H1 (cell line): Measurements from ENCODE around the gene YIPF1. TPM values are rescaled to one million over a fixed set of nuclear protein-coding genes. Genes with fewer than 3 reads are reported as not detected.

Source experiments
- CTCF ChIA-PET: fragments of 300-600 bp; sonication (Branson Sonifier 250); formaldehyde crosslinking; loops from one replicate; lab custom pipeline; 2021; ENCODE audit not compliant: partially characterized antibody; lab: Charles Lee
- POLR2A ChIA-PET: fragments of 300-600 bp; sonication (Branson Sonifier 250); formaldehyde crosslinking; loops from one replicate; lab custom pipeline; 2021; ENCODE audit warnings: inconsistent platforms; ENCODE audit not compliant: partially characterized antibody; lab: Charles Lee
- DNase-seq, 2 experiments: peaks; one replicate each; pipeline versions ENCODE4 v3.0.0 to v3.0.0-alpha.2; 2010 to 2022; ENCODE audit warnings: low spot score in 2 of 2, low read depth in 1 of 2, mixed read lengths in 1 of 2
- FAIRE-seq: peaks from 2 replicates; lab custom pipeline; 2011; peaks lifted over from hg19 to GRCh38; lab: Jason Lieb, UNC
- H2AFZ ChIP-seq: 2 replicates; pipeline ENCODE4 v1.8.1; 2012; ENCODE audit warnings: low read length, inconsistent platforms
- H2AK5ac ChIP-seq: 2 replicates; pipeline ENCODE4 v1.6.1; 2013; ENCODE audit warnings: low read depth, low read length
- H2BK120ac ChIP-seq: replicated peaks from 2 replicates; pipeline ENCODE3; 2013; ENCODE audit warnings: low read depth, low read length, inconsistent platforms
- H2BK12ac ChIP-seq: 2 replicates; pipeline ENCODE4 v1.6.1; 2013; ENCODE audit warnings: low read depth, low read length
- H2BK15ac ChIP-seq: 2 replicates; pipeline ENCODE4 v1.6.1; 2013; ENCODE audit warnings: low read length
- H2BK20ac ChIP-seq: 2 replicates; pipeline ENCODE4 v1.6.1; 2013; ENCODE audit warnings: low read length
- H2BK5ac ChIP-seq: 2 replicates; pipeline ENCODE4 v1.6.1; 2013; ENCODE audit warnings: low read depth, low read length
- H3K14ac ChIP-seq: 2 replicates; pipeline ENCODE4 v1.6.1; 2013; ENCODE audit warnings: inconsistent platforms; ENCODE audit not compliant: insufficient read length
- H3K18ac ChIP-seq: 2 replicates; pipeline ENCODE4 v1.6.1; 2013; ENCODE audit warnings: low read length; ENCODE audit errors: extremely low read depth
- H3K23ac ChIP-seq: 2 replicates; pipeline ENCODE4 v1.6.1; 2013; ENCODE audit warnings: inconsistent platforms; ENCODE audit not compliant: insufficient read length
- H3K23me2 ChIP-seq: 2 replicates; pipeline ENCODE4 v1.6.1; 2013; ENCODE audit warnings: low read depth, low read length
- H3K27ac ChIP-seq: 2 replicates; pipeline ENCODE4 v1.6.1; 2011; ENCODE audit warnings: low read depth, low read length, inconsistent platforms
- H3K27me3 ChIP-seq, 4 experiments: replicated peaks in 1 of 4; 1 replicate in 1 of 4; 2 replicates in 3 of 4; pipeline versions ENCODE4 v1.6.1 to v1.8.1; 2011 to 2013; ENCODE audit warnings: low read length in 3 of 4, mild to moderate bottlenecking in 3 of 4, inconsistent platforms in 2 of 4, mixed read lengths in 2 of 4, moderate library complexity in 1 of 4; ENCODE audit not compliant: control insufficient read depth in 3 of 4, insufficient read depth in 3 of 4; ENCODE audit errors: extremely low read depth in 1 of 4
- H3K36me3 ChIP-seq, 4 experiments: 2 replicates each; pipeline versions ENCODE4 v1.6.1 to v1.8.1; 2011 to 2013; ENCODE audit warnings: mild to moderate bottlenecking in 4 of 4, low read length in 3 of 4, moderate library complexity in 2 of 4, control low read depth in 1 of 4, inconsistent platforms in 1 of 4; ENCODE audit not compliant: insufficient read depth in 4 of 4, control insufficient read depth in 2 of 4
- H3K4ac ChIP-seq: replicated peaks from 2 replicates; pipeline ENCODE3; 2013; ENCODE audit warnings: low read length, low read depth, mixed read lengths, inconsistent platforms; ENCODE audit not compliant: insufficient read length
- H3K4me1 ChIP-seq, 4 experiments: replicated peaks in 1 of 4; 1 replicate in 1 of 4; 2 replicates in 3 of 4; pipeline versions ENCODE4 v1.6.1 to v1.8.1; 2011 to 2013; ENCODE audit warnings: low read length in 3 of 4, inconsistent platforms in 2 of 4, mixed read lengths in 1 of 4; ENCODE audit not compliant: insufficient read depth in 4 of 4, control insufficient read depth in 3 of 4
- H3K4me2 ChIP-seq, 2 experiments: 2 replicates each; pipeline versions ENCODE4 v1.6.1 to v1.8.1; 2011 to 2013; ENCODE audit warnings: low read depth in 2 of 2, low read length in 2 of 2, control low read depth in 1 of 2, inconsistent platforms in 1 of 2, mild to moderate bottlenecking in 1 of 2; ENCODE audit not compliant: insufficient read depth in 1 of 2
- H3K4me3 ChIP-seq, 4 experiments: fragments of 200-600, 300-600 bp in 1 of 4; sonication (generic), shearing (Covaris generic), sonication (Bioruptor Twin) in 1 of 4; 2 replicates each; pipeline versions ENCODE4 v1.5.1 to v1.8.1; 2011 to 2016; ENCODE audit warnings: low read length in 4 of 4, low read depth in 3 of 4, control low read depth in 2 of 4, inconsistent platforms in 2 of 4, mild to moderate bottlenecking in 2 of 4, mixed read lengths in 1 of 4, moderate library complexity in 1 of 4; ENCODE audit not compliant: insufficient read depth in 2 of 4; ENCODE audit errors: extremely low read depth in 1 of 4
- H3K56ac ChIP-seq: replicated peaks from 2 replicates; pipeline ENCODE3; 2013; ENCODE audit warnings: low read depth, mild to moderate bottlenecking, mixed read lengths, low read length, inconsistent platforms; ENCODE audit not compliant: insufficient read length
- H3K79me1 ChIP-seq: 2 replicates; pipeline ENCODE4 v1.6.1; 2013; ENCODE audit warnings: low read depth, low read length, control low read depth
- H3K79me2 ChIP-seq, 2 experiments: 2 replicates each; pipeline versions ENCODE4 v1.6.1 to v1.8.1; 2012 to 2013; ENCODE audit warnings: low read length in 2 of 2, mild to moderate bottlenecking in 2 of 2, inconsistent platforms in 1 of 2; ENCODE audit not compliant: insufficient read depth in 2 of 2, control insufficient read depth in 1 of 2
- H3K9ac ChIP-seq, 4 experiments: replicated peaks in 1 of 4; 1 replicate in 1 of 4; 2 replicates in 3 of 4; pipeline versions ENCODE4 v1.6.1 to v1.8.1; 2011 to 2013; ENCODE audit warnings: low read depth in 3 of 4, low read length in 3 of 4, control low read depth in 2 of 4, mild to moderate bottlenecking in 2 of 4, moderate library complexity in 2 of 4, inconsistent platforms in 1 of 4; ENCODE audit errors: extremely low read depth in 1 of 4
- H3K9me3 ChIP-seq, 2 experiments: 2 replicates each; pipeline versions ENCODE4 v1.6.1 to v1.8.1; 2012 to 2013; ENCODE audit warnings: mild to moderate bottlenecking in 2 of 2, moderate library complexity in 2 of 2, control low read depth in 1 of 2, inconsistent platforms in 1 of 2, low read depth in 1 of 2, low read length in 1 of 2, mixed read lengths in 1 of 2; ENCODE audit not compliant: insufficient read depth in 2 of 2
- H4K20me1 ChIP-seq, 2 experiments: replicated peaks in 1 of 2; 2 replicates each; pipeline versions ENCODE3 to v1.8.1; 2011 to 2013; ENCODE audit warnings: inconsistent platforms in 2 of 2, low read length in 2 of 2, mild to moderate bottlenecking in 1 of 2; ENCODE audit not compliant: insufficient read depth in 2 of 2, control insufficient read depth in 1 of 2
- H4K5ac ChIP-seq: 2 replicates; pipeline ENCODE4 v1.6.1; 2013; ENCODE audit warnings: low read length, low read depth, mixed read lengths, inconsistent platforms; ENCODE audit not compliant: insufficient read length
- H4K8ac ChIP-seq: 2 replicates; pipeline ENCODE4 v1.8.0; 2013; ENCODE audit warnings: mild to moderate bottlenecking, moderate library complexity, low read length, inconsistent platforms; ENCODE audit not compliant: insufficient read depth; ENCODE audit errors: extremely low read depth
- H4K91ac ChIP-seq: replicated peaks from 2 replicates; pipeline ENCODE3; 2013; ENCODE audit warnings: low read length, mixed read lengths, inconsistent platforms; ENCODE audit not compliant: insufficient read length
- GABPA ChIP-seq: IDR thresholded peaks from 2 replicates; pipeline ENCODE4 v1.6.1; 2011; ENCODE audit warnings: mild to moderate bottlenecking, low read length, moderate library complexity, borderline replicate concordance; ENCODE audit not compliant: insufficient read depth
- GTF2F1 ChIP-seq: IDR thresholded peaks from 2 replicates; pipeline ENCODE4 v1.6.1; 2012; ENCODE audit warnings: low read depth, low read length, improper control_type of control experiment, borderline replicate concordance
- KDM1A ChIP-seq: fragments of 200-600, 300-600 bp; sonication (generic); IDR thresholded peaks from 2 replicates; pipeline ENCODE4 v1.7.1; 2016; ENCODE audit warnings: mild to moderate bottlenecking, low read length, borderline replicate concordance
- POLR2A ChIP-seq, 2 experiments: IDR thresholded peaks; 1 replicate in 1 of 2; 2 replicates in 1 of 2; pipeline ENCODE4 v1.6.1; 2011; ENCODE audit warnings: low read depth in 2 of 2, low read length in 2 of 2, mild to moderate bottlenecking in 2 of 2; ENCODE audit errors: control extremely low read depth in 1 of 2
- RAD21 ChIP-seq, 2 experiments: IDR thresholded peaks in 1 of 2; conservative IDR thresholded peaks in 1 of 2; 2 replicates each; pipeline ENCODE4 v1.6.1; 2011; ENCODE audit warnings: low read depth in 2 of 2, low read length in 2 of 2, improper control_type of control experiment in 1 of 2, inconsistent platforms in 1 of 2, mild to moderate bottlenecking in 1 of 2, moderate library complexity in 1 of 2
- SIX5 ChIP-seq: IDR thresholded peaks from 2 replicates; pipeline ENCODE4 v1.6.1; 2011; ENCODE audit warnings: mild to moderate bottlenecking, low read depth, low read length
- WGBS, 2 experiments: shearing (Covaris generic) in 1 of 2; methylation state at CpG; one replicate each; pipeline versions ENCODE4 v1.1.6 to v1.1.7; 2013 to 2015; ENCODE audit warnings: low lambda C conversion rate in 2 of 2, mixed read lengths in 2 of 2, inconsistent platforms in 1 of 2, low coverage in 1 of 2, missing lambda C conversion rate in 1 of 2; ENCODE audit not compliant: insufficient replicate concordance in 2 of 2, insufficient coverage in 1 of 2, insufficient read length in 1 of 2; ENCODE audit errors: extremely low coverage in 1 of 2, missing lambda C conversion rate in 1 of 2; 5-methylcytosine and 5-hydroxymethylcytosine counted together
- polyA plus RNA-seq, 7 experiments: library from polyadenylated mRNA; depleted of rRNA in 3 of 7; stranded (reverse) in 5 of 7; unstranded in 2 of 7; fragments of >200 nt in 5 of 7; fragments of 200-250 nt in 2 of 7; gene quantifications; 1 replicate in 5 of 7; 2 replicates in 1 of 7; 4 replicates in 1 of 7; pipeline versions ENCODE4 v1.2.1 to v1.2.3, GENCODE V29; 2011 to 2013; ENCODE audit warnings: missing spikeins in 2 of 7, mixed read lengths in 2 of 7
- total RNA-seq: library from RNA; stranded (reverse); fragmentation: NEBNext Ultra II Directional; extraction: Animal tissue kit (Norgen Biotek cat#: 25700); gene quantifications from 2 replicates; pipeline ENCODE4 v1.2.1, GENCODE V29; 2021
- TF ChIP-seq, protein P1 (sequence below): IDR thresholded peaks from 2 replicates; pipeline ENCODE4 v1.6.1; 2011; ENCODE audit warnings: low read length, improper control_type of control experiment

The YIPF1 gene
- total and polyA plus RNA-seq, 2 of the 8 experiments (the other 6 are each of a cell fraction or from before 2014, with no cell fraction given), result 31.8 to 53.7 TPM

DNA sequence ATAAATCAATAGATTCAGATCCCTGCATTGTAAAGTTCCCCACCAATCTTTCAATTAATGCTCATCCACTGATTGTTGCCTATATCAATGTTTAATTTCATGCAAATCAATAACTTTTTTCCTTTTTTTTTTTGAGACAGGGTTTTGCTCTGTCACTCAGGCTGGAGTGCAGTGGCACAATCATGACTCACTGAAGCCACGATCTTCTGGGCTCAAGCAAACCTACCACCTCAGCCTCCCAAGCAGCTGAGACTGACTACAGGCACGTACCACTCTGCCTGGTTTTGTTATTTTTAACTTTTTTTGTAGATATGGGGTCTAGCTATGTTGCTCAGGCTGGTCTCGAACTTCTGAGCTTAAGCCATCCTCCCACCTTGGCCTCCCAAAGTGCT is 30.1 kb upstream of the YIPF1 start:
- Histone ChIP-seq H3K27me3 (no peaks in the 10 kb centered on the region), H2BK120ac (no peak overlapping the region), H3K23ac (no peak overlapping the region), H3K27ac (no peak overlapping the region), H3K4me1 (0 out of 7 replicates have a peak, but pooled peaks cover 0 to 2% (median 0%) of the 10 kb centered on the region in 4 experiments), H2BK5ac (no peak overlapping the region), H3K9ac (no peak overlapping the region), H2AK5ac (no peak overlapping the region), H3K56ac (no peak overlapping the region), H3K9me3 (no peaks in the 10 kb centered on the region), H3K23me2 (no peaks in the 10 kb centered on the region), H3K14ac (no peak overlapping the region), H3K36me3 (peaks cover 0 to 7% (median 1%) of the 10 kb centered on the region in 4 experiments; a peak in 3 of 8 replicates), H3K79me1 (no peaks in the 10 kb centered on the region), H3K4ac (no peak overlapping the region), H4K91ac (no peak overlapping the region), H2BK15ac (no peak overlapping the region), H3K4me3 (no peak overlapping the region), H4K5ac (no peak overlapping the region), H4K20me1 (peaks cover 0 to 2% of the 10 kb centered on the region in 2 experiments), H4K8ac (no peak overlapping the region), H3K18ac (no peak overlapping the region), H2AFZ (no peak overlapping the region), H3K4me2 (no peak overlapping the region), H3K79me2 (no peaks in the 10 kb centered on the region), H2BK20ac (no peak overlapping the region), H2BK12ac (no peak overlapping the region)
- 86% methylated on average over 3 of the region's 3 CpGs; no CpG with 5 or more reads in 1 of the 2 experiments for WGBS, 2 experiments
- no peak for TF ChIP-seq GTF2F1
- no peak for TF ChIP-seq RAD21 (IDR thresholded peaks at IDR 0.05 in 1 of 2, conservative IDR thresholded peaks at IDR 0.05 in 1 of 2; ENCODE audit: low read depth in 2 of 2, low read length in 2 of 2)
- TF ChIP-seq, protein P1, sequence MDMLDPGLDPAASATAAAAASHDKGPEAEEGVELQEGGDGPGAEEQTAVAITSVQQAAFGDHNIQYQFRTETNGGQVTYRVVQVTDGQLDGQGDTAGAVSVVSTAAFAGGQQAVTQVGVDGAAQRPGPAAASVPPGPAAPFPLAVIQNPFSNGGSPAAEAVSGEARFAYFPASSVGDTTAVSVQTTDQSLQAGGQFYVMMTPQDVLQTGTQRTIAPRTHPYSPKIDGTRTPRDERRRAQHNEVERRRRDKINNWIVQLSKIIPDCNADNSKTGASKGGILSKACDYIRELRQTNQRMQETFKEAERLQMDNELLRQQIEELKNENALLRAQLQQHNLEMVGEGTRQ, result no peak
- TF ChIP-seq POLR2A (IDR thresholded peaks at IDR 0.05; ENCODE audit: control extremely low read depth in 1 of 2, low read depth in 2 of 2, low read length in 2 of 2), result no peak
- no peak for TF ChIP-seq KDM1A
- no peak for TF ChIP-seq GABPA
- TF ChIP-seq SIX5, result no peak
- ChIA-PET CTCF (interaction anchor here (1.1 to 1.5 kb wide), 2 partner anchors 16 to 40 kb away, joined by 4 read pairs; no protein-coding TSS in a partner anchor), POLR2A (interaction anchor here (0.6 kb wide), 1 partner anchor 193 kb away, joined by 3 read pairs; no protein-coding TSS in a partner anchor)
- no peak for DNase-seq
- no peak for FAIRE-seq
